HG03354 (cell line): ENCODE results near the gene SNRNP70.
"Not testable (repeated sequence)": the region's sequence is repeated elsewhere in the genome, so short reads cannot be mapped to it uniquely, and the experiment has no call there.

Experiments
- ATAC-seq: cut with Tn5 transposase; IDR thresholded peaks from one replicate; pipeline ENCODE4 v1.9.1; 2021; ENCODE audit warnings: mild to moderate bottlenecking; ENCODE audit not compliant: unreplicated experiment, poor library complexity, severe bottlenecking

The SNRNP70 gene

DNA sequence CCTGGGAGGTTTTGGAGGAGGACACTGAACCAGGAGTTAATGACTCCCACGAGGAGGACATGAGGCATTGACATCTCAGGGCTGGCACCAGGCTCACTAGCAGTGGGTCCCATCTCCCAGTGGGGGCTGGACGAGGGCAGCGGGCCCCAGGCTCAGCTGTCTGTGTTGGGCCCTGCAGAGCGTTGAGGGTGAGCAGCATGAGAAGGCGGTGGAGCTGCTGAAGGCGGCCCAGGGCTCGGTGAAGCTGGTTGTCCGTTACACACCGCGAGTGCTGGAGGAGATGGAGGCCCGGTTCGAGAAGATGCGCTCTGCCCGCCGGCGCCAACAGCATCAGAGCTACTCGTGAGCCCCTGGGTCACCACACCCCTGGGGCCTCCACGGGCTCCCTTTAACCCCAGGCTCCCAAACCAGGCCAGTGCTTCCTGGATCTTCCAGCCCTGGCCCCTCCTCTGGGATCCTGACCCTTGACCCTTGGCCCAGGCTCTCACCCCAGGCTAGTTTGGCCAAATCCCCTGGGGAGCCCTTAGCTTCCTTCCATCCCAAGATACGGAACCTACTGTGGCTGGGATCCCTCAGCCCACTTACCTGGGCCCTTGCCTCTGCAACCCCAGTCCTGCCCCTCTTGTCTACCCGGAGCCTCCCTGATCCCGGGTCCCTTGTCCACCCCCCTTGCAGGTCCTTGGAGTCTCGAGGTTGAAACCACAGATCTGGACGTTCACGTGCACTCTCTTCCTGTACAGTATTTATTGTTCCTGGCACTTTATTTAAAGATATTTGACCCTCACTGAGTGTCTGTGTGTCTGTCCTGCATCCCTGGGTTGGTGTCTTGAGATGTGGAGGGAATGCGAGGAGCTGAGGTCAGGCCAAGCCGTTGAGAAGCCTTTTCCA is 32.7 kb downstream of the SNRNP70 start:
- no peak for ATAC-seq

- ATAC-seq = peak; percentile 81
These were observed 33.5 kb downstream of the SNRNP70 start, which contains the start of gene C19orf73 for GRCh38 chr19:49118565-49119410. C19orf73 (minus strand) TSS chr19:49119143; CDS start chr19:49119022, 121 bp downstream.

- no peak for ATAC-seq
These were observed 34.4 kb downstream of the SNRNP70 start, which contains the start of gene PPFIA3 for GRCh38 chr19:49119411-49120324. PPFIA3 (plus strand) TSS chr19:49119544; CDS start chr19:49127874, 8,330 bp downstream.

DNA sequence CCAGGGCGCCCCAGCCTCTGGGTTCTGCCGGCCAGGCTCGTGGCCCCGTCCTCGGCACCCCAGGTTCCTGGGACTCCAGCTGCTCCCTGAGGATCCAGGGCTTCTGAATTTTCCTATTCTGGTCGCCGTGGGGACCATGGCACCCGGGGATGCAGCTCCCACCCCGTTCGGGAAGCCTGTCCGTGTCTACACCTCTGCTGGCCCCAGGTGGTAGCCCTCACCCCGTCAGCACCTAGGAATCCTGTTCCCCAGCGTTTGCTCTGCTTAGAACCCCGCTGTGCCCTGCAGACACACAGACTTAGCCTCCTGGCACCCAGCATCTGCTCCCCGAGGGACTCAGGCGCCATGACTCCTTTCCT is 35.1 kb downstream of the SNRNP70 start:
- no peak for ATAC-seq

DNA sequence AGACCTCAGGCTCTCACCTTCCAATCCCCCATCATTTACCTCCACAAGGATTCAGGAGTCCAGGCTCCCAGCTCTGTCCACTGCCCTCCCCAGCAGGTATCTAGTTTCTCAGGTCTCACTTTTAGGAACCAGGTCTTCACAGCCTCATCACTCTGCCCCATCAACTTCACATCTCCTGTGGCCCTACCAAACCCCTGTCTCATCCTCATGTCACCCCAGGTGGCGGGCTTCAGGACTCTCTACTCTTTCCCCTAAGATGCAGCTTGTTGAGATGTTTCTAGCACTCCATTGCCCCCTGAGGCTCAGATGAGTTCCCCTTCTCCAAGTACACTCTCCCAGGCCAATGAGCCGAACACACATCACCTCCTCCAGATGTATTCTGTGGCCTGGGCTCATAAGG is 35.6 kb downstream of the SNRNP70 start:
- ATAC-seq = no peak

DNA sequence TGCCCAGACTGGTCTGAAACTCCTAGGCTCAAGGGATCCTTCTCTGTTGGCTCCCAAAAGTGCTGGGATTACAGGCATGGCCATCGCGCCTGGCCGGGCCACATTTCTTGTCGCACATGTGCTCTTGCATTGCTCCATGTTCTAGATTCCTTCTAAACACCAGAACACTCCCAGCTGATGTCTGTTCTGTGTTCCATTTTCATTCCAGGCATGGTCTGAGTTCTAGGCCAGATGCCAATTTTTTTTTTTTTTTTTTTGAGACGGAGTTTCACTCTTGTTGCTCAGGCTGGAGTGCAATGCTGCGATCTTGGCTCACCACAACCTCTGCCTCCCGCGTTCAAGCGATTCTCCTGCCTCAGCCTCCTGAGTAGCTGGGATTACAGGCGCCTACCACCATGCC is 36.6 kb downstream of the SNRNP70 start:
- not testable (repeated sequence) for ATAC-seq

DNA sequence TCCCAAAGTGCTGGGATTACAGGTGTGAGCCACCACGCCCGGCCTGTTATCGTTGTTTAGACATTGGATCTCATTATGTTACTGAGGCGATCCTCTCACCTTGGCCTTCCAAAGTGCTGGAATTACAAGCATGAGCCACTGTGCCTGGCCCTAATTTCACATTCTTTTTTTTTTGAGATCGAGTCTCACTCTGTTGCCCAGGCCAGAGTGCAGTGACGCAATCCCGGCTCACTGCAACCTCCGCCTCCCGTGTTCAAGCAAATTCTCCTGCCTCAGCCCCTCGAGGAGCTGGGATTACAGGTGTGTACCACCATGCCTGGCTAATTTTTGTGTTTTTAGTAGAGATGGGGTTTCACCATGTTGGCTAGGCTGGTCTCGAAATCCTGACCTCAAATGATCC is 38.0 kb downstream of the SNRNP70 start:
- not testable (repeated sequence) for ATAC-seq

DNA sequence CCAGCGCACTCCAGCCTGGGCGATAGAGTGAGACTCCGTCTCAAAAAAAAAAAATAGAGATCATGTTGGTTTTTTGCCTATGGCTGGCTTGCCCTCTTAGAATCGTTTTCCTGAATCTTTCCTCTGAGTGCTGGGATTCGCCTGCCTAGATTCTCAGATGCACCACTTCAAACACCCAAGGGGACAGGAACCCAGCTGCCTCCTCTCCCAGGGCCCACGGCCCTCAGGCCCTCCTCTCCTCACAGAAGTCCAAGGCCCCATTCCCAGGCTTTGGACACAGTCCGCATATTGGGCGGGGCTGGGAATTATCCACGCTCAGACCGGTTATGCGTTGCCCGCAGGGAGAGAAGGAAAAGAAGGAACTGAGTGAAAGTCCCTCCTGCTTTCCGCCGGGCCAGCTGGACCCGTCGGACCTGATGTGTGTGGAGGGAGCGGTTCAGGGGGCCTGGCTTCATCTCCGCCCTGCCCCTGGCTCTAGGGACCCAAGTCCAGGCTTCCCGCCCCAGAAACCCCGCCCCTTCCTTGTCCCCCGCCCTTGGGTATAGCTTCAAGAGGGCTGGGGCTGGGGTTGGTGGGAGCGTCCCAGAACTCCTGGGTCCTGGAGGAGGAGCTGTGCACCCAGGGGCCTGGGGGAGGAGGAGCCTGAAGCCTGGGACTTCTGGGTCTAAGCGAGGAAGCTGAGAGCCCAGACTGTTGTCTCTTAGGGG is 39.9 kb downstream of the SNRNP70 start:
- ATAC-seq = no peak

GRCh38 chr19:49126575-49126974 is 41.3 kb downstream of the SNRNP70 start:
- ATAC-seq = no peak

GRCh38 chr19:49127225-49127624 is 42.0 kb downstream of the SNRNP70 start:
- ATAC-seq = not testable (repeated sequence)

GRCh38 chr19:49127674-49128544 is 42.7 kb downstream of the SNRNP70 start:
- ATAC-seq = peak; percentile 87

- ATAC-seq = no peak
These were observed 43.4 kb downstream of the SNRNP70 start for GRCh38 chr19:49128545-49129237.

- ATAC-seq = no peak
These were observed 44.0 kb downstream of the SNRNP70 start for GRCh38 chr19:49129238-49129583.

DNA sequence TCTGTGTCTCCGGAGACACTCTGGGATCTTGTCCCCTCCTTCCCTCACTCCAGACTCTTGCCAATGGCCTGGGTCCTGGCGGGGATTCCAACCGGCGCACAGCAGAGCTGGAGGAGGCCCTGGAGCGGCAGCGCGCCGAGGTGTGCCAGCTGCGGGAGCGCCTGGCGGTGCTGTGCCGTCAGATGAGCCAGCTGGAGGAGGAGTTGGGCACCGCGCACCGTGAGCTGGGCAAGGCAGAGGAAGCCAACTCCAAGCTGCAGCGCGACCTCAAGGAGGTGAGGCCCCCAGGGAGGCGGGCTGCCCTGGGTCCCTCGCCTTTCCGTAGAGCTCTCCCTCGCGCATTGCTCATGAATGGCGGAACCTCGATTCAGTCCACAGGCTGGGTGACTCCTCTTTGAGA is 45.1 kb downstream of the SNRNP70 start:
- ATAC-seq = no peak

GRCh38 chr19:49132974-49133609 is 47.8 kb downstream of the SNRNP70 start:
- no peak for ATAC-seq

DNA sequence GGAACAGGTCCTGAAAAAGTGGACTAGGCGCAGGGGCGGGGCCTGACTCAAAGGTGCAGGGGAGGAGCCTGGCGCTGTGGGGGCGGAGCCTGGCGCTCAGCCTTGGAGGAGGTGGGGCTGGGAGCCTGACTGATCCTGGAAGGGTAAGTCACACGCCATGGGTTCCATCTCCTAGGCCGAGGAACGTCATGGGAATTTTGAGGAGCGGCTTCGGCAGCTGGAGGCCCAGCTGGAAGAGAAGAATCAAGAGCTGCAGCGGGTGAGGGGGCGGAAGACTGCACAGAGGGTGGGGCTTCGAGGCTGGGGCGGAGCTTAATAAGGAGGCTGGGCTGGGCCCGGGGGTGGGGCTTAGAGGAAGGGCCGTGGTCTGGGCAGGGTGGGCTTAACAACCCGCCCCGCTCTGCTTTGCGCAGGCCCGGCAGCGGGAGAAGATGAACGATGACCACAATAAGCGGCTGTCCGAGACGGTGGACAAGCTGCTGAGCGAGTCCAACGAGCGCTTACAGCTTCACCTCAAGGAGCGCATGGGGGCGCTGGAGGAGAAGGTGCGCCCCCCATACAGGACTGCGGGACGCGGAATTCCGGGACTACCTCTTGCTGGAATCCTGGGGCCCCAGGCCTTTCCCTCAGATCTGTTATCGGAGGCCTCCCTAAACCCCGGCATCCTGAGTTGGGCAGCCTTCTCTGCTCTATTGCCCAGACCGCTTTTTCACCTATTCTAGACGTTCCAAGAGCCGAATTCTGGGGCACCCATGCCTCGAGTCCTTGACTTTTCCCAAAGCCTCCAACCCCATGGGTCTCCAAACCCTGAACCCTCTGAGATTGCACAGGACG is 48.6 kb downstream of the SNRNP70 start:
- no peak for ATAC-seq
